HG03442 (cell line): ENCODE results near the gene TUBB6.
A peak's percentile ranks its signal among the peaks of the same experiment; 100 is the strongest.

Source experiments
- ATAC-seq: cut with Tn5 transposase; IDR thresholded peaks from one replicate; pipeline ENCODE4 v1.9.1; 2021; ENCODE audit warnings: mild to moderate bottlenecking, moderate library complexity; ENCODE audit not compliant: unreplicated experiment

The TUBB6 gene

DNA sequence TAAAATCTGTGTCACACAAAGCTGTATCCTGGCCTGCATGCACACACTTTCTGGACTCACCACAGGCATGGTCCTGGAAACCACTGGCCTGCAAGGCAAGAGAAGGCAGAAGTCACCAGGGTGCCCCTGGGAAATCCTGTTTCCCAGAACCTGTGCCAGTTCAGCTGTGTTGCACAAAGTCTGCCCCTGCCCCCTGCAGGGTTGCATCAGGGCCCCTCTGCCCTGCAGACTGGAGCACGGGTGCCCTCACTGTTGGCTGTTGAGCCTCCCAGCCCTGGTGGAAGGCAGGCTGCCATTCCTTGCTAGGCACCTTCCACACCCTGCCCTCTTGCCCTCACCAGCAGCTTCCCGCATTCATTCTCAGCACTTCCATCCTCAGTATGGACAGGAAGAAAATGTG, 18.0 kb upstream of the TUBB6 start:
- no peak for ATAC-seq

DNA sequence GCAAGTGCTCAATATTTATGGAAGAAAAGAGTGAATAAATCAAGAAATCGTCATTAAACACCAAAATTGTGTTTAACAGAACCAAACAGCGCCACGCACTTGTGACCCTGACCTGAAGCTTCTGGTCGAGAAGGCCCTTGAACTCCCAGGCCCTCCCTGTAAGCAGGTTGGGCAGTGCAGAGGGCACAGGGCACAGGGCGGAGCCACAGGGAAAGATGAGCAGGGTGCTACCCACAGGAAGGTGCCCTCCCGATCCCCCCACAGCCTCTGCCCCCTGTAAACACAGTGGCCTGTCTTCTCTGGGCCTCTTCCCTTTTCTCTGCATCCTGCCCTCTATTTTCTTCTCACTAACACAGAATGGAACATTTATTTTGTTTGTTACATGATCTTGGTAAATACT, 16.9 kb upstream of the TUBB6 start:
- ATAC-seq = no peak

DNA sequence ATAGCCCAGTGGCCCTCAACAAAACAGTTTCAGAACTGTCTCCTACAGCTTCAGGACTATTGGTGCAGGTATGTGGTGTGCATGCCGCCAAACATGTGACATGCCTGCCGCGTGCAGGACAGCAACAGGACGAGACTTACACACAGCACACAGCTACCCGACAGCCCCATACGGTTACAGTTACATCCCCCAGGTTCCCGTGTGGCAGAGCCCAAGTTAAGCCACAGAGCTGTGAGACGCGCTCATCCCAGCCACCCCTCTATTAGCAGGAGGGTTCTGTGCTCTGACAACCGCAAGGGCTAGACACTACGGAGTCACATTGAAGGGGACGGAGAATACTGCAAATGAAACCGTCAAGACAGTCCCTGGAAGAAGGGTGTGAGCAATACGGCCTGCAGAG, 16.4 kb upstream of the TUBB6 start:
- ATAC-seq = no peak

DNA sequence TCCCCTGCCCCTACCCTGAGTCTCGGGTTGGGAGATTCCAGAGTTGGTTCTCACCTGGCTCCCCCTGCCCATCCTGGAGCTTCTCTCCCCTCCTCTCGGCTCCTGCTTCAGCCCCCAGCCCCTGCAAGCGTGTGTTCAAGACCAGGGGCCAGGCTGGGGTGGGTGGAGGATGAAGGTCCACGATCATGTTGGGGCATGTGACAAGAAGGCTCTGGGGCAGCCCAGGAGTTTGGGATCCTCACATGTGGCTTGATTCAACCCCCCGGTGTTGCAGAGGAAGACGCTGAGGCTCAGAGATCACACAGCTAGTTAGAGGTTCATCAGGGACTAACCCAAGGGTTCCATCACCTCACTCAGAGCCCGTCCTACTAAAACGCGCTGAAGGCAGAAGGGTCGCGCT, 14.2 kb upstream of the TUBB6 start:
- no peak for ATAC-seq

DNA sequence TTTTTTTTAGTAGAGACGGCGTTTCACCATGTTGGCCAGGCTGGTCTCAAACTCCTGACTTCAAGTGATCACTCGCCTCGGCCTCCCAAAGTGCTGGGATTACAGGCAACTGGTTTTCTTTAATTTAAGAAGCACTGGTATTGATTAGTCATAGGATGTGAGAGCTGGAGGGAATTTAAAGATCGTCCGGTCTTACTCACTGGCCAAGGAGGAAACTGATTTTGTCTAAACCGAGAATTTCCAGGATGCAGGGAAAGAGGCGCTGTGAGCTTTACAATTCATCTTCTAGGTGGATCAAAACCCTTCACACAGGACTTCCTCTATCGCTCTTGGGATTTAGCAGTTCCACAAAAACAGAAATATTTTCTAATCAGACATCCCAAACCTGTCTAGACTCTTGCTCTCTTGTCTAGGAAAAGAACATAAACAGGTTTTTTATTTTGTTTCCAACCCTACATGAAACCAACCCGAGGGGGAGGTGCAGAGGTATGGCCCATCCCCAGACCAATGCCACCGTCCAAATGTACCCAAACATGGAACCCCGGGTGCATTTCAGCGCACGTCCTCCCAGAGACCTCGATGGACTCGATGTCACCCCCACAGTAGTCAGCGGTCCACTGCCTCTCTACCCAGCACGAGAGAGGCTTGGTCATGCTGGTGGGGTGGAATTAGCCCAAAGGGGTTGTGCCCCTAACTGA, 12.5 kb upstream of the TUBB6 start:
- ATAC-seq = no peak

DNA sequence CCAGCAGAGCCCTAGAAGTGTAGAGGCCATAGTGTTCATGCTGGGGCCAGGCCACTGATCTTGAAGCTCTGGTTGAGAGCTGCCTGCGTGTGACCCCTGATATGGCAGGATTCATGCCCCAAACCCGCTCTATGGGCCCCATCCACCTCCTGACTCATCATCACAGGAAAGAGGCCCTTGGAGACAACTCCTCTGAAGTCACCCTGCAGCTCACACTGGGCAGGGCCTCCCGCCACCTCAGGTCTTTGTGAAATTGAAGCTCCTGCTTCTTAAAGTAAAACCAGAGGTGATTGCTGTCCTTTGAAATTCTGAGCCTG, 12.0 kb upstream of the TUBB6 start:
- no peak for ATAC-seq

DNA sequence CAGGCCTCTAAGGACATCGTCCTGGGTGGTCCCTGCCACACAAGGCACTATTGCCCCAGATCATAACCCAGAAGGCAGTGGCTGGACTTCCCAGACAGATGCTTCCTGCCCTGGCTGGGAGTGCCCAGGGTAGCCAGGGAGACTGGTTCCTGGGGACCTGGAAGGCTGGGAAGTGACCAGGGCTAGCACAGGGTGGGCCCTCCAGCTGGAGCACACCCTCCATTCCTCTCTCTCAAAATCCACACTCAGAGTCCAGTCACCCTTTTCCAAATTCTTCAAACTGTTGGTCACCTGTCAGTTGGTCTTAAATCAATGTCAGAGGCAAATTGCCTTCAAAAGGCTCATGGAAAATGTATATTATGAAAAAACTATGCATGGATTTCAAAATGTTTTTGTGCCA, 11.6 kb upstream of the TUBB6 start:
- no peak for ATAC-seq

DNA sequence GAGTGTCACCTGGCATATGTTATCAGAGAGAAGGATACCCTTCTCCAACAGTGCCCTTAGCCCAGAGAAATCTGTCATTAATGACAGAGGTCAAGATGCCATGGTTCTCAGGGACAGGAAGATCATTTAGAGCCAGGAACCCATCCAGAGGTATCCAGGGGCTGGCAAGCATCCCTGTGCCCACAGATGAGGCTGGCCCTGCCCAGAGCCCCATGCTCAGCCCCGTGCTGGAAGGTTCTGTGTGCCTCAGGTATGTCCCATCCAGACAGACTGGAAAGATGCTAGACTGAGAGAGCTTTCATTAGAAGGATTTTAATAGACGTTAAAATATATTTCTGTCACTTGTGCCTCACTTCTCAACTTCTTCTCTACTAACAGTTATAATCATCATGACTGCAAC, 8.2 kb upstream of the TUBB6 start:
- no peak for ATAC-seq

DNA sequence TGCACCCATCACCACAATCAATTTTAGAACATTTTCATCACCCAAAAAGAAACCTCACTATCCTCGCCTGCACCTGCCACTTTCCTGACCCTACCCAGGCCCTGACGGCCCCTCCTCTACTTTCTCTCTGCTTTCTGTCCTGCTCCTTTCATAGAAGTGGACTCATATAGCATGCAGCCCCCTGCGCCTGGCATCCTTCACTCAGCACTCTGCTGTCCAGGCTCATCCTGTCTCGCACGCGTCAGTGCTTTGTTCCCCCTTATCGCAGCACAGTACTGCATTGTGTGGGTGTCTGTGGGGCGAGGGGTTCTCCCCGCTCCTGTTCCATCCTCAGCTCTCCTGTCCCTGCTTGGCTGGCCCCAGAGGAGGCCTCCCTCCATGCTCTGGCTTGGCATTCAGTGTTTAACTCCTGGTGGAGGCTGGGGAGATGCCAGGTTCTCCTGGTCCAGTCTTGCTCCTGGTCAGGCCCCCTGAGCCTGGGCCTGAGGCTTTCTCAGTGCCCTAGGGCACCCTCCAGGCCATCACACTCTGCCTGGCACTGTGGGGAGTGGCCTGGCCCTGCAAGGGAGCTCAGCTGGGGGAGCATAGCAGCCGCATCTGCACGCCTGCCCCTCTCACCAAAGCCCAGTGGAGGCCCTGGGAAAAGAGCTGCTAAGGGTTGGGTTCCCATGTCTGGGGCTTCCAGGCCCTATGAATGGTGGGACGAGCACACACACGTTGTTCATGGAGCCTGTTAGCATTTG, 6.6 kb upstream of the TUBB6 start:
- no peak for ATAC-seq

DNA sequence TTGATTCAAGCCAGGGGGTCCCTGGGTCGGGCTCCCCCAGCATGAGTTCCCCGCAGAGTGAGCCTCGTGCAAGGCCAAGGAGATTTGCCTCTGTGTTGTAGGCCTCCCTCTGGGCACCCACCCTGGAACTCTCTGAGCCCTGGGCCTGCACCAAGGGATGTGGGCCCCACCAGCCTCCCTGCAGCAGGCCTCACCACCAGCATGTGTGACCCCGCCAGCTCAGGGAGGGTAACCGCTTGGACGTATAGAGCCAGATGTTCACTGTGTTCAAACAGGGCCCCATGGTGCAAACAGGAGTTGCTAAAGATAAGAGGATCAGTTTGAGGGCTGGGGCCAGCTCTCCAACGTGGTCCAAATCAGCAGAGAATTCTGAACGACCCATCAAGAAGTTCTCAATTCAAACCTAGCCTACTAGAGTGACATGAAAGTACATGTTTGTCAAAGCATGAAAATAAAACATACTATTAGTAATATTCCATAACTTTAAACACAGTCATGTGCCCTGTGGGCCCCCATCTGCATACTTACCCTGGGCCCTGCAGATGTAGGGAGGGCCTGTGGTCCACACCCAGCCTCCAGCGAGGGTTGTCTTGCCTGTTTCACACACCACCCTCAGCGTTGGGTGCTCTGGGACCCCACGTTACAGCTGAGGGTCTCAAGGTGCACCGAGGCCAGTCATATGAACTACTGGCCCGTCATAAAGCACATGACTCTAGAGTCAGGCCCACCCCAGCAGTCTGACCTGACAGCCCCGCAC, 5.5 kb upstream of the TUBB6 start:
- no peak for ATAC-seq

DNA sequence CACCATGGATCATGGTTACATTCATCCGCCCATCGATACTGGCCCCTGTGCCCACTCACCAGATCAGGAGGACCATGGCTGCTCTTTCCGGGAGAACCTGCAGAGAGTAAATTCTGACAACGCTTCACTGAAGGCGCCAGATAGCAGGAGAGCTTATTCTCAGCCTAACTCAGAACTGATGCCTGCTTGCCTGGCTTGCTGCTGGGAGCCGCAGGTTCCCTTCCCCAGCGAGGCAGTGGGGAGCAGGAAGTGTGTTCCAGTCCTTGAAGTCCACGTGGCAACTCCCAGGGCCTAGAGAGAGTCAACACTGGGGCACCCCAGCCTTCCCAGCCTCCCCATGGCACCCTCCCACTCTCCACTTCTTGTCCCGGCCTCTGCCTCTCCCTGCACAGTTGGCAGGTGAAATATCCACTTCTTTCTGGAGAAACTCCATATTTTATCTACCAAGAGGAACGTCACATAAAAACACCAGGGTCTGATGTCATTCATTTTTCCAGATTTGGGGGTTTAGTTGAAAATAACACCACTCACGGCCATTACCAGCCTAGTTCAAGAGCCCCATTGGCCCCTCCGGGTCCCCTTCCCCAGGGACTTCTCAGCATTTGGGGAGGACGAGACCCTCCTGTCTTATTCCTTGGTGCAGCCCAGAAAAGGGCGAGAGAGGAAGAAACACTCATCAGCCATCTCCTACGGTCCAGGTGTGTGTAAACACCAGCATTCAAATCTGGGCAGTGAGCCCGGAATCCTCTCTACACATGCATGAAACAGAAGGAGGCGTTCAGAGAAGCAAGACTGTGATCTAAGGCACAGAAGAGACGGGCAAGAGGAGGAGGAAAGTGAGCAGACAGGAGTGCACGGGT, 3.5 kb upstream of the TUBB6 start:
- ATAC-seq = no peak

DNA sequence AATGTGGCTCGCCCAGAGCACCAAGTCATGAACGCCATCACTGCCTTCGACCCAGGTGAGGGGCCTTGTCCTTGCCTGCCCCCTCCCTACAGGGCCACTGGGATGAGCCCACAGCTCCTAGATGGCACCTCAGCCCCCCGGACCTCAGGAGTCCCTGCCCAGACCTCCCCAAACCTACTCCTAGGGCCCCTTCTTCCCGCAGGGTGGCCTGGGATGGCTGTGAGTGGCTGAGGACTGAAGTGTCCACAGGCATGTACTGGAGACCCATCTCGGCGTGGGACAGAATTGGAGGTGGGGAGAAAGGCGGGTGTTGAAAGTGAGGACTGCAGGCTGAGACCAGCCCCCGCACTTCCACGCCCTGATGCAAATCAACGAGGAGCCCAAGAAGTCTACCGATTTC, 2.8 kb upstream of the TUBB6 start:
- ATAC-seq = no peak

DNA sequence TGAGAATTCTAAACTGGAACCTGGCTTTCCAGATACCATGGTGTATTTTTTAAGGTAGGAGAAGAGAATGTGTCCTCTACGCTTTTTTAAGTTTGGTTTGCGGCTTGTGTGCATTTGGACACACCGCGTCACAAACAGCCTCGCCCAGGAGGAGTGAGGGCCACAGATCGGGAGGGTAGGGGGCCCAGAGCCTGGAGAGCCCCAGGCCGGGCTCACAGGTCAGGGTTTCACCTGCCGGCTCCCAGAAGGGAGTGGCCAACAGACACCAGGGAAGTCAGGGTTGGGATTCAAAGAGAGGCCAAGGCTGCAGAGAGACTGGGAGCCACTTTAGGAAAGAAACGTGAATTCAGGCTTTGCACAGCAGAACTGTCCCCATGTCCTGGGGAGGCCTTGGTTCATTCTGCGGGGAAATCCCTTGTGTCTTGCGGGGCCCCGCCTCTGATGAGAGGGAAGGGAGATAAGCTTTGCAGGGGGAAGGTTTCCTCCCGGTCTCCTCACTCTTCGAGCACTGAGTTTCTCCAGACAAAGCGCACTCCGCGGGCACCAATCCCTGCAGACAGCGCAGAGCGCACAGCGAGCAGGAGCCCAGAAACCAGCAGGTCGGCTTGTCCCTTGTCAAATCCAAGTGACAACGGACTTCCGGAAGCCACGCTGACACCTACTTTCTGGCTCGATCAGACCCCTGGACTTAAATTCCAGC, 2.0 kb upstream of the TUBB6 start:
- no peak for ATAC-seq

DNA sequence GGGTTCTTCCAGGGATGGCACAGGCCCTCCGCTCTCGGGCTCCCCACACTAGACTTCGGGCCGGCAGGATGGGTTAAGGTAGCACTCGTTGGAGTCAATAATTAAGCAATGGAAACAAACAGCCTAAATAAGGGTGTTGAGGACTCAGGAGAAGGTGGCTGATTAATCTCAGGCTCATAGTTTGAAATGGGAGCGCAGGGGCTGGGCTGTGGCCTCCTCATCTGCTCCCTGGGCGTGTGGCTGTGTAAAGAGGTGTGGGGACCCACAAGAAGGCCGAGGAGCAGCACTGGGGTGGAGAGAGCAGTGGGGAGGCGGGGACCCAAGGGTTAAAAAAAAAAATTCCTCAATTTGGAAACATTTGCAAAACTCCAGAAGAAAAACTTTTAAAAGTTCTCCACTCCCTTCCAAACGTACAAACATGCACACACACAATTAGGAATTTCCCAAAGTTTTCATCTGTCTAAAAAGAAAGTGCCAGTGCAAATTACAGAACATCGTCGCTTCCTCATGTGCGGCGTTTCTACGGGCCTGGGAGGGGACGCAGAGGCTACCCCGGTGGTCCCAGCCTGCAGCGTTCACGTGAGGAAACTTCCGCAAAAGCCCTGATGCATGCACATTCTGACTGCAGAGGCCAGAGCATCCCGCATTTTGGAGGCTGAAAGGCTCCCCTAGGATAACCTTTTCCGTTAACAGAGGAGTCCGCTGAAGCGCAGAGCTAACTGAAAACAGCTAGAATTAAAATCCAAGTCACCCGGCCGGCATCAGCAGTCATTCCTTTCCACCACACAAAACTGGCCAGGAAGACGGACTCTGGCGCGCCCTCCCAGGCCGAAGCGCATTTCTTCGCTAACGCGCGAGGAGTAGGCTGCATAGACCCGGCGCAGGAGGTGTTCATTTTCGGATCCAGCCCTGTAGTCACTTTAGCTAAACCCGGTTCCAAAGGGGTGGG, 1.0 kb upstream of the TUBB6 start:
- no peak for ATAC-seq

DNA sequence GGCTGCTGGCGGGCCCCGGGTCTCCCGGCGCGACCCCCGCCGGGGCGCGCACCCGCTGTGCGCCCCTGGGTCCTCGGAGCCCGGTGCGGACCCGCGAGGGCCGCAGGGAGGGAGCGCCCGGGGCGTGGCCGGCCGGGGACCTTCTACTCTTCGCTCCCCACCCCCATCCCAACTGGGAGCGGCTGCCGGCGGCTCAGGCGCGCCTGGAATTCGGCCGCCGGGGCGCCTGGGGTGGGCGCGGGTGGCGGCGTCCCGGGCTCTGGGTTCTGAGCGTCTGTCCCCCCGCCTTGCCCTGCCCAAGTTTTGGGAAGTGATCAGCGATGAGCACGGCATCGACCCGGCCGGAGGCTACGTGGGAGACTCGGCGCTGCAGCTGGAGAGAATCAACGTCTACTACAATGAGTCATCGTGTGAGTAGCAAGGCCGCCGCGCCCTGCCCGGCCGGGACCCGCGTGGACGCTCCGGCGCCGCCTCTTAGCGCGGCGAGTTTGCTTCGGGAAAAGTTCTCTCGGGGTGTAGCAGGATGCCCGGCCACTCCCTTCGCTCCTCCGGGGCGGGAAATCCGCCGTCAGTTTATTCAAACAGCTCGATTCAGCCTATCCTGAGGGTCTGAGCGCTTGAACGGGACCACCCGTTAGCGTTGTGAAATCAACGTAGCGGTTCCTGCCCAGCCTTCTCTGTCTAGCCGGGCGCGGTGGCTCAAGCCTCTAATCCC, 502 bp downstream of the TUBB6 start:
- peak; percentile 55 for ATAC-seq

DNA sequence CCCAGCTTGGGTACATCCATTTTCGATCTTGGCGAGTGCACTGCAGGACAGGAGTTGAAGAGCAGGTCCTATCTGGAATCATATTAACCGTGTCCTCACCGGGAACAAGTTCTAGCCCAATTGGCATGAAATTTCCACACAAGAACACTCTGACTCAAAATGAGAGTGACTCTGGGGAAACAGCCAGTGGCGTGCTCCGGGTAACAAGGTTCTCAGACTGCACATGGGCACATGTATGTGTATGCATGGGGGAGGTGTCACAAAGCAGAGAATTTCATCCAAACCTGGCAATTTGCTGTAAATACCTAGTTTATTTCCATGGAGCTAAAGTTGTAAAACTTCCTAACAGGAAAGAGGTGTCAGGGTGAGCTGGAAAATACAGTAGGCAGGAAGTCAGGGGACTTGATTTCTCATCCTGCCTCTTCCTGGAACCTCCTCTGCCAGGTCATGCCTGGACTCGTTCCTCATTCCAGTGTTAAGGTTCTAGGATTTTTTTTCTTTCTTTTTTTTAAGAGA, 1.7 kb downstream of the TUBB6 start:
- ATAC-seq = no peak

DNA sequence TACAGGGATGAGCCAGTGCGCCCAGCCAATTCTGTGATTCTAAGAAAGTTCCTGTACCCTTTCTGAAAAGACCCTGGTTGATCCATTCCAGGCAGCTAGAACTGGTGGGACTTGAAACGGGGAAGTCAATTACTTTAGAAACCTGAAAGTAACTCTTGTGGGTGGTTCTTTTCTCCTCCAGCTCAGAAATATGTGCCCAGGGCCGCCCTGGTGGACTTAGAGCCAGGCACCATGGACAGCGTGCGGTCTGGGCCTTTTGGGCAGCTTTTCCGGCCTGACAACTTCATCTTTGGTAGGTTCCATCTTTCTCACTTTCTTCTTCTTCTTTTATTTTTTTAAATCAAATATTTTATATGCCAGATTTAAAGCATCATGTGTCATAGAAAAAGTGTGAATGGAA, 2.7 kb downstream of the TUBB6 start:
- no peak for ATAC-seq

DNA sequence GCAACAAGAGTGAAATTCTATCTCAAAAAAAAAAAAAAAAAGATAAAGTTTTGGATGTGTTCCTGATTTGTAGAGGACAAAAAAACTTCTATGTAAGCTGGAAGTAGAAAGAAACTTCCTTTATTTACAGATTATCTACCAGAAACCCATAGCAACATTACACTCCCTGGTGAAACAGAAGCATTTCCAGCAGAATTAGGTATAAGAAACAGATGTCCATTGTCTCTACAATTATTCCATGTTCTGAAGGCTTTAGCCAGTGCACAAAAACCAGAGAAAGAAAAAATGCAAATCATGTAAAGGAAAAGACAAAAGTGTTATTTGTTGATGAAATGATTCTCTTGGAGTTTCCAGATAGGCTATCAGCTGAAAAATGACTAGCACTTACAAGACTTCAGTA, 4.9 kb downstream of the TUBB6 start:
- no peak for ATAC-seq
